CD4-positive, alpha-beta memory T cell (primary cell): ENCODE results near the gene KIF5A. TPM values are rescaled to one million over a fixed set of nuclear protein-coding genes. Genes with fewer than 3 reads are reported as not detected.

Experiments used
- CTCF ChIA-PET: fragments of 350-600 bp; sonication (Branson Sonifier 250); formaldehyde crosslinking; loops from one replicate; lab custom pipeline; 2021; ENCODE audit warnings: inconsistent platforms; ENCODE audit not compliant: partially characterized antibody; lab: Charles Lee
- POLR2A ChIA-PET: fragments of 350-600 bp; sonication (Branson Sonifier 250); formaldehyde crosslinking; loops from one replicate; lab custom pipeline; 2021; ENCODE audit not compliant: partially characterized antibody; lab: Charles Lee
- DNase-seq, 5 donors: peaks; one replicate each; pipeline versions ENCODE4 v3.0.0 to v3.0.0-alpha.2; 2020 to 2022; ENCODE audit warnings: mixed read lengths in 1 of 5
- H3K27ac ChIP-seq: one replicate; pipeline ENCODE4 v1.7.0; 2013; ENCODE audit warnings: low read depth, low read length
- H3K27me3 ChIP-seq: 2 replicates; pipeline ENCODE4 v1.7.0; 2013; ENCODE audit warnings: mild to moderate bottlenecking, low read length, moderate library complexity; ENCODE audit not compliant: insufficient read depth
- H3K36me3 ChIP-seq: 2 replicates; pipeline ENCODE4 v1.7.0; 2013; ENCODE audit warnings: mild to moderate bottlenecking, low read length, moderate library complexity; ENCODE audit not compliant: insufficient read depth
- H3K4me1 ChIP-seq: 2 replicates; pipeline ENCODE4 v1.7.0; 2013; ENCODE audit warnings: mild to moderate bottlenecking, low read length, moderate library complexity; ENCODE audit not compliant: insufficient read depth
- H3K4me3 ChIP-seq, 2 donors: one replicate each; pipeline ENCODE4 v1.7.0; 2013; ENCODE audit warnings: low read length in 2 of 2, mild to moderate bottlenecking in 1 of 2
- H3K9me3 ChIP-seq, 2 donors: one replicate each; pipeline ENCODE4 v1.7.0; 2013; ENCODE audit warnings: low read length in 2 of 2, control low read depth in 1 of 2; ENCODE audit not compliant: control insufficient read depth in 1 of 2
- H3K27ac Mint-ChIP-seq, 7 donors: one replicate each; pipeline ENCODE4 v1.8.0; 2020 to 2021; ENCODE audit warnings: mixed read lengths in 7 of 7, mild to moderate bottlenecking in 6 of 7, inconsistent platforms in 3 of 7, moderate library complexity in 3 of 7
- H3K27me3 Mint-ChIP-seq, 2 donors: one replicate each; pipeline ENCODE4 v1.8.0; 2020 to 2021; ENCODE audit warnings: mixed read lengths in 2 of 2
- H3K36me3 Mint-ChIP-seq, 2 donors: one replicate each; pipeline ENCODE4 v1.8.0; 2020 to 2021; ENCODE audit warnings: mixed read lengths in 2 of 2, inconsistent platforms in 1 of 2, mild to moderate bottlenecking in 1 of 2
- H3K4me1 Mint-ChIP-seq, 4 donors: one replicate each; pipeline ENCODE4 v1.8.0; 2020 to 2021; ENCODE audit warnings: mixed read lengths in 4 of 4, mild to moderate bottlenecking in 1 of 4
- H3K4me3 Mint-ChIP-seq, 8 donors: one replicate each; pipeline ENCODE4 v1.8.0; 2020 to 2021; ENCODE audit warnings: mixed read lengths in 8 of 8, mild to moderate bottlenecking in 7 of 8, moderate library complexity in 6 of 8, inconsistent platforms in 3 of 8
- H3K9me3 Mint-ChIP-seq, 8 donors: one replicate each; pipeline ENCODE4 v1.8.0; 2020 to 2021; ENCODE audit warnings: mixed read lengths in 8 of 8, mild to moderate bottlenecking in 5 of 8, inconsistent platforms in 3 of 8, moderate library complexity in 1 of 8
- intact Hi-C: fragments of 100-400 bp; cut with micrococcal nuclease; formaldehyde crosslinking; loops from one replicate; pipeline ENCODE4 v1.15.1; 2023
- polyA plus RNA-seq, 2 donors: library from polyadenylated mRNA; unstranded; fragments of 300-500 nt; fragmentation: Illumina TruSeq; gene quantifications; one replicate each; pipeline ENCODE4 v1.2.3, GENCODE V29; 2021
- total RNA-seq, 2 experiments: library from RNA; stranded (reverse); gene quantifications; one replicate each; pipeline ENCODE4 v1.2.3, GENCODE V29; 2021

The KIF5A gene
- total and polyA plus RNA-seq, 4 experiments from 2014 or later = 0.96 to 1.00 TPM; not detected in 2

- ChIA-PET CTCF (interaction anchor here (1.2 to 1.8 kb wide), 3 partner anchors 24 to 64 kb away, joined by 3 to 9 read pairs (median 3); partner anchors contain the start of genes DCTN2 and GLI1), POLR2A (interaction anchor here (0.6 to 2.4 kb wide), 8 partner anchors 10 to 1398 kb away, joined by 3 to 16 read pairs (median 5); partner anchors contain the start of genes ARHGAP9, DCTN2 and TSPAN31)
- Mint-ChIP-seq H3K4me3 (peak overlapping the region; percentile 87 to 97 (median 93)), H3K36me3 (peaks cover 8 to 55% of the 10 kb centered on the region in 2 donors), H3K27me3 (peaks cover 0 to 2% of the 10 kb centered on the region in 2 donors), H3K9me3 (peaks cover 0 to 3% (median 0%) of the 10 kb centered on the region in 8 donors), H3K27ac (peak overlapping the region; percentile 92 to 99 (median 94)), H3K4me1 (peaks cover 35 to 61% (median 46%) of the 10 kb centered on the region in 4 donors)
- Histone ChIP-seq H3K27ac (peak overlapping the region; percentile 96), H3K9me3 (no peaks in the 10 kb centered on the region), H3K27me3 (no peaks in the 10 kb centered on the region), H3K36me3 (peaks cover 15% of the 10 kb centered on the region), H3K4me3 (peak overlapping the region; percentile 37 to 49), H3K4me1 (peaks cover 59% of the 10 kb centered on the region)
- intact Hi-C loops = loop anchor here (1.0 to 5.0 kb wide), 4 partner anchors 60 to 170 kb away; partner anchors contain the start of gene ARHGEF25
- peak in 1 of 5 donors; percentile 77 for DNase-seq
Measured at GRCh38 chr12:57522887-57523705, 26.7 kb upstream of the KIF5A start.

GRCh38 chr12:57523706-57524614 is 25.9 kb upstream of the KIF5A start:
- H3K9me3 Mint-ChIP-seq = peaks cover 0 to 3% (median 0%) of the 10 kb centered on the region in 8 donors
- peak overlapping the region; percentile 96 for H3K27ac ChIP-seq
- H3K4me3 Mint-ChIP-seq = peak overlapping the region; percentile 87 to 97 (median 93)
- H3K27me3 ChIP-seq = no peaks in the 10 kb centered on the region
- CTCF ChIA-PET = interaction anchor here (0.7 to 1.8 kb wide), 7 partner anchors 23 to 97 kb away, joined by 3 to 9 read pairs (median 3); partner anchors contain the start of genes DCTN2 and GLI1
- H3K4me1 Mint-ChIP-seq = peaks cover 30 to 52% (median 39%) of the 10 kb centered on the region in 4 donors
- peaks cover 4 to 62% of the 10 kb centered on the region in 2 donors for H3K36me3 Mint-ChIP-seq
- intact Hi-C loops = loop anchor here (2.0 to 5.0 kb wide), 2 partner anchors 88 to 169 kb away; partner anchors contain the start of gene ARHGEF25
- DNase-seq = peak in 3 of 5 donors; percentile 7 to 58 (median 10)
- peaks cover 23% of the 10 kb centered on the region for H3K36me3 ChIP-seq
- H3K9me3 ChIP-seq = no peaks in the 10 kb centered on the region
- POLR2A ChIA-PET = interaction anchor here (1.0 to 2.4 kb wide), 10 partner anchors 9 to 226 kb away, joined by 3 to 16 read pairs (median 6); partner anchors contain the start of genes ARHGAP9, DCTN2, PIP4K2C and TSPAN31
- peaks cover 50% of the 10 kb centered on the region for H3K4me1 ChIP-seq
- peak overlapping the region; percentile 92 to 99 (median 94) for H3K27ac Mint-ChIP-seq
- H3K4me3 ChIP-seq = peak overlapping the region; percentile 37 to 49
- peaks cover 0 to 2% of the 10 kb centered on the region in 2 donors for H3K27me3 Mint-ChIP-seq

GRCh38 chr12:57524814-57525614 is 24.8 kb upstream of the KIF5A start:
- H3K4me3 Mint-ChIP-seq = peak overlapping the region in 5 of 8 donors; percentile 17 to 97 (median 90)
- Histone ChIP-seq H3K36me3 (peaks cover 31% of the 10 kb centered on the region), H3K9me3 (no peaks in the 10 kb centered on the region), H3K4me1 (peaks cover 42% of the 10 kb centered on the region), H3K4me3 (no peak overlapping the region), H3K27me3 (no peaks in the 10 kb centered on the region), H3K27ac (peak overlapping the region; percentile 96)
- peaks cover 4 to 65% of the 10 kb centered on the region in 2 donors for H3K36me3 Mint-ChIP-seq
- peak overlapping the region in 6 of 7 donors; percentile 52 to 99 (median 94) for H3K27ac Mint-ChIP-seq
- H3K27me3 Mint-ChIP-seq = peaks cover 0 to 2% of the 10 kb centered on the region in 2 donors
- no peak for DNase-seq
- ChIA-PET CTCF (interaction anchor here (0.7 to 1.8 kb wide), 5 partner anchors 48 to 96 kb away, joined by 3 to 9 read pairs (median 3); partner anchors contain the start of gene GLI1), POLR2A (interaction anchor here (1.1 to 2.4 kb wide), 8 partner anchors 14 to 225 kb away, joined by 3 to 16 read pairs (median 6); partner anchors contain the start of genes ARHGAP9, DCTN2 and PIP4K2C)
- H3K9me3 Mint-ChIP-seq = peaks cover 0 to 3% (median 0%) of the 10 kb centered on the region in 8 donors
- peaks cover 24 to 46% (median 32%) of the 10 kb centered on the region in 4 donors for H3K4me1 Mint-ChIP-seq
- intact Hi-C loops = loop anchor here (5.0 kb wide), 1 partner anchor 87 kb away; the partner anchor contains the start of gene ARHGEF25

- intact Hi-C loops = no loop called here
- H3K36me3 ChIP-seq = peaks cover 39% of the 10 kb centered on the region
- peaks cover 22 to 39% (median 30%) of the 10 kb centered on the region in 4 donors for H3K4me1 Mint-ChIP-seq
- peaks cover 0 to 2% of the 10 kb centered on the region in 2 donors for H3K27me3 Mint-ChIP-seq
- H3K27me3 ChIP-seq = no peaks in the 10 kb centered on the region
- H3K4me1 ChIP-seq = peaks cover 41% of the 10 kb centered on the region
- ChIA-PET POLR2A (interaction anchor here (1.1 to 1.5 kb wide), 2 partner anchors 13 to 15 kb away, joined by 3 to 6 read pairs; no protein-coding TSS in a partner anchor), CTCF (interaction anchor here (0.5 to 1.6 kb wide), 2 partner anchors 63 to 1263 kb away, joined by 4 to 6 read pairs; no protein-coding TSS in a partner anchor)
- no peak overlapping the region for H3K4me3 ChIP-seq
- no peaks in the 10 kb centered on the region for H3K9me3 ChIP-seq
- H3K4me3 Mint-ChIP-seq = peak overlapping the region in 2 of 8 donors; percentile 17 to 43
- peak overlapping the region in 3 of 7 donors; percentile 51 to 99 (median 57) for H3K27ac Mint-ChIP-seq
- peaks cover 0 to 3% (median 0%) of the 10 kb centered on the region in 8 donors for H3K9me3 Mint-ChIP-seq
- H3K36me3 Mint-ChIP-seq = peaks cover 4 to 67% of the 10 kb centered on the region in 2 donors
- no peak for DNase-seq
- H3K27ac ChIP-seq = no peak overlapping the region
Measured at GRCh38 chr12:57525615-57526383, 24.0 kb upstream of the KIF5A start.

- H3K27ac ChIP-seq = no peak overlapping the region
- DNase-seq = no peak
- no peak overlapping the region for H3K4me3 ChIP-seq
- Mint-ChIP-seq H3K27ac (peak overlapping the region in 3 of 7 donors; percentile 15 to 77 (median 32)), H3K36me3 (peaks cover 5 to 72% of the 10 kb centered on the region in 2 donors), H3K27me3 (peaks cover 0 to 2% of the 10 kb centered on the region in 2 donors), H3K4me1 (peaks cover 20 to 31% (median 25%) of the 10 kb centered on the region in 4 donors), H3K4me3 (no peak overlapping the region), H3K9me3 (peaks cover 0 to under 1% (median 0%) of the 10 kb centered on the region in 8 donors)
- intact Hi-C loops = no loop called here
- CTCF ChIA-PET = interaction anchor here (0.5 to 1.6 kb wide), 5 partner anchors 39 to 1264 kb away, joined by 3 to 6 read pairs (median 4); partner anchors contain the start of gene GLI1
- POLR2A ChIA-PET = interaction anchor here (1.5 kb wide), 1 partner anchor 12 kb away, joined by 6 read pairs; no protein-coding TSS in a partner anchor
- no peaks in the 10 kb centered on the region for H3K9me3 ChIP-seq
- H3K36me3 ChIP-seq = peaks cover 44% of the 10 kb centered on the region
- no peaks in the 10 kb centered on the region for H3K27me3 ChIP-seq
- peaks cover 33% of the 10 kb centered on the region for H3K4me1 ChIP-seq
Measured at GRCh38 chr12:57526477-57527126, 23.2 kb upstream of the KIF5A start.
